ENCODE results near the gene PTK6.

The PTK6 gene

GRCh38 chr20:63494084-63494419 is 43.1 kb downstream of the PTK6 start:
- Histone ChIP-seq H4K20me1 (peaks cover 0 to 63% (median 27%) of the 10 kb centered on the region in 11 experiments; a peak in 16 of 22 replicates), H3K27ac (no peak overlapping the region), H3K9ac (no peak overlapping the region), H3K4me2 (no peak overlapping the region), H3K4me1 (peaks cover 5 to 33% (median 23%) of the 10 kb centered on the region in 10 experiments; a peak in 17 of 20 replicates), H3K36me3 (peaks cover 0 to 48% (median 9%) of the 10 kb centered on the region in 11 experiments; a peak in 12 of 22 replicates), H3K27me3 (peaks cover 18 to 48% (median 30%) of the 10 kb centered on the region in 11 experiments), H3K4me3 (no peak overlapping the region), H3K9me3 (replicated peaks in 1 of 11) (peaks cover 0 to 3% (median 0%) of the 10 kb centered on the region in 11 experiments; a peak in 1 of 22 replicates)
- no peak for TF ChIP-seq Cebpa-rat (IDR thresholded peaks at IDR 0.05)

- no peak for TF ChIP-seq Cebpa-rat (IDR thresholded peaks at IDR 0.05)
- no peak overlapping the region for H3K9ac ChIP-seq
- H3K27ac ChIP-seq, result no peak overlapping the region
- H3K4me3 ChIP-seq, result no peak overlapping the region
- H3K36me3 ChIP-seq, result peaks cover 0 to 53% (median 9%) of the 10 kb centered on the region in 11 experiments; a peak in 12 of 22 replicates
- H4K20me1 ChIP-seq, result peaks cover 0 to 68% (median 27%) of the 10 kb centered on the region in 11 experiments; a peak in 16 of 22 replicates
- peaks cover 23 to 49% (median 35%) of the 10 kb centered on the region in 11 experiments for H3K27me3 ChIP-seq
- H3K4me2 ChIP-seq, result no peak overlapping the region
- peaks cover 5 to 33% (median 23%) of the 10 kb centered on the region in 10 experiments; a peak in 17 of 20 replicates for H3K4me1 ChIP-seq
- H3K9me3 ChIP-seq (replicated peaks in 1 of 11), result peaks cover 0 to 3% (median 0%) of the 10 kb centered on the region in 11 experiments; a peak in 1 of 22 replicates
Observed at GRCh38 chr20:63493563-63494020, 43.6 kb downstream of the PTK6 start.

- no peak overlapping the region for H3K9ac ChIP-seq
- H3K4me3 ChIP-seq, result no peak overlapping the region
- H4K20me1 ChIP-seq, result peaks cover 0 to 70% (median 27%) of the 10 kb centered on the region in 11 experiments; a peak in 16 of 22 replicates
- peaks cover 0 to 54% (median 9%) of the 10 kb centered on the region in 11 experiments; a peak in 12 of 22 replicates for H3K36me3 ChIP-seq
- no peak for TF ChIP-seq Cebpa-rat (IDR thresholded peaks at IDR 0.05)
- peaks cover 0 to 3% (median 0%) of the 10 kb centered on the region in 11 experiments; a peak in 1 of 22 replicates for H3K9me3 ChIP-seq (replicated peaks in 1 of 11)
- no peak overlapping the region for H3K27ac ChIP-seq
- no peak overlapping the region for H3K4me2 ChIP-seq
- peaks cover 21 to 46% (median 32%) of the 10 kb centered on the region in 11 experiments for H3K27me3 ChIP-seq
- H3K4me1 ChIP-seq, result peaks cover 2 to 30% (median 19%) of the 10 kb centered on the region in 10 experiments; a peak in 17 of 20 replicates
Observed at GRCh38 chr20:63492982-63493381, 44.2 kb downstream of the PTK6 start.

GRCh38 chr20:63492518-63492917 is 44.7 kb downstream of the PTK6 start:
- Histone ChIP-seq H3K4me1 (peaks cover 0 to 25% (median 15%) of the 10 kb centered on the region in 10 experiments; a peak in 13 of 20 replicates), H3K27ac (no peak overlapping the region), H3K36me3 (peaks cover 0 to 54% (median 9%) of the 10 kb centered on the region in 11 experiments; a peak in 12 of 22 replicates), H3K4me3 (no peak overlapping the region), H3K4me2 (no peak overlapping the region), H3K9me3 (replicated peaks in 1 of 11) (peaks cover 0 to 3% (median 0%) of the 10 kb centered on the region in 11 experiments; a peak in 1 of 22 replicates), H4K20me1 (peaks cover 0 to 65% (median 24%) of the 10 kb centered on the region in 11 experiments; a peak in 16 of 22 replicates), H3K9ac (no peak overlapping the region), H3K27me3 (peaks cover 21 to 46% (median 31%) of the 10 kb centered on the region in 11 experiments)
- TF ChIP-seq Cebpa-rat (IDR thresholded peaks at IDR 0.05), result no peak

GRCh38 chr20:63491635-63492230 is 45.4 kb downstream of the PTK6 start:
- H3K9me3 ChIP-seq (replicated peaks in 1 of 11), result peaks cover 0 to 3% (median 0%) of the 10 kb centered on the region in 11 experiments; a peak in 1 of 22 replicates
- H3K27me3 ChIP-seq, result peaks cover 14 to 44% (median 27%) of the 10 kb centered on the region in 11 experiments
- H4K20me1 ChIP-seq, result peaks cover 0 to 57% (median 16%) of the 10 kb centered on the region in 11 experiments; a peak in 15 of 22 replicates
- peaks cover 0 to 17% (median 7%) of the 10 kb centered on the region in 10 experiments; a peak in 13 of 20 replicates for H3K4me1 ChIP-seq
- peaks cover 0 to 54% (median 9%) of the 10 kb centered on the region in 11 experiments; a peak in 12 of 22 replicates for H3K36me3 ChIP-seq
- H3K4me3 ChIP-seq, result no peak overlapping the region
- no peak overlapping the region for H3K4me2 ChIP-seq
- no peak overlapping the region for H3K27ac ChIP-seq
- no peak overlapping the region for H3K9ac ChIP-seq
- TF ChIP-seq Cebpa-rat (IDR thresholded peaks at IDR 0.05), result no peak

GRCh38 chr20:63491078-63491477 is 46.1 kb downstream of the PTK6 start:
- Histone ChIP-seq H3K4me3 (no peak overlapping the region), H3K27me3 (peaks cover 13 to 38% (median 22%) of the 10 kb centered on the region in 11 experiments), H3K4me2 (no peak overlapping the region), H3K36me3 (peaks cover 0 to 54% (median 9%) of the 10 kb centered on the region in 11 experiments; a peak in 12 of 22 replicates), H3K9ac (no peak overlapping the region), H3K9me3 (replicated peaks in 1 of 11) (peaks cover 0 to 3% (median 0%) of the 10 kb centered on the region in 11 experiments; a peak in 1 of 22 replicates), H3K27ac (no peak overlapping the region), H3K4me1 (peaks cover 0 to 11% (median under 1%) of the 10 kb centered on the region in 10 experiments; a peak in 10 of 20 replicates), H4K20me1 (peaks cover 0 to 56% (median 11%) of the 10 kb centered on the region in 11 experiments; a peak in 14 of 22 replicates)
- TF ChIP-seq Cebpa-rat (IDR thresholded peaks at IDR 0.05), result no peak

GRCh38 chr20:63490416-63490815 is 46.8 kb downstream of the PTK6 start:
- Histone ChIP-seq H3K4me2 (no peak overlapping the region), H3K9ac (no peak overlapping the region), H4K20me1 (peaks cover 0 to 56% (median 5%) of the 10 kb centered on the region in 11 experiments; a peak in 13 of 22 replicates), H3K27ac (no peak overlapping the region), H3K4me1 (peaks cover 0 to 9% (median 2%) of the 10 kb centered on the region in 10 experiments; a peak in 8 of 20 replicates), H3K9me3 (replicated peaks in 1 of 11) (peaks cover 0 to 3% (median 0%) of the 10 kb centered on the region in 11 experiments; a peak in 1 of 22 replicates), H3K27me3 (peaks cover 13 to 41% (median 25%) of the 10 kb centered on the region in 11 experiments), H3K36me3 (peaks cover 0 to 50% (median 9%) of the 10 kb centered on the region in 11 experiments; a peak in 12 of 22 replicates), H3K4me3 (no peak overlapping the region)
- TF ChIP-seq Cebpa-rat (IDR thresholded peaks at IDR 0.05), result no peak

- H3K27me3 ChIP-seq, result peaks cover 23 to 58% (median 37%) of the 10 kb centered on the region in 11 experiments
- H3K4me1 ChIP-seq, result peaks cover 0 to 26% (median 16%) of the 10 kb centered on the region in 10 experiments; a peak in 12 of 20 replicates
- TF ChIP-seq Cebpa-rat (IDR thresholded peaks at IDR 0.05), result no peak
- no peak overlapping the region for H3K9ac ChIP-seq
- H3K4me3 ChIP-seq, result no peak overlapping the region
- H4K20me1 ChIP-seq, result peaks cover 0 to 51% (median 3%) of the 10 kb centered on the region in 11 experiments; a peak in 11 of 22 replicates
- H3K27ac ChIP-seq, result no peak overlapping the region
- no peak overlapping the region for H3K4me2 ChIP-seq
- peaks cover 0 to 32% (median 9%) of the 10 kb centered on the region in 11 experiments; a peak in 11 of 22 replicates for H3K36me3 ChIP-seq
- peaks cover 0 to 3% (median 0%) of the 10 kb centered on the region in 11 experiments; a peak in 1 of 22 replicates for H3K9me3 ChIP-seq (replicated peaks in 1 of 11)
Observed at GRCh38 chr20:63488315-63489251, 48.6 kb downstream of the PTK6 start.

Measured in BLaER1 treated with 17β-estradiol and CSF1 and Interleukin-3, amounts not matched to agents 10 nM and 100 nM (cell line).